AG09319 (cell line): ENCODE data around the gene PITX2.

Source experiments
- DNase-seq: peaks from one replicate; pipeline ENCODE4 v3.0.0-alpha.2; 2010; ENCODE audit warnings: low read depth; ENCODE audit errors: extremely low read depth
- TF ChIP-seq, protein P1 (sequence below): IDR thresholded peaks from 2 replicates; pipeline ENCODE4 v1.5.1; 2011; ENCODE audit warnings: low read depth, mild to moderate bottlenecking, inconsistent platforms, low read length, moderate library complexity

Gene PITX2

DNA sequence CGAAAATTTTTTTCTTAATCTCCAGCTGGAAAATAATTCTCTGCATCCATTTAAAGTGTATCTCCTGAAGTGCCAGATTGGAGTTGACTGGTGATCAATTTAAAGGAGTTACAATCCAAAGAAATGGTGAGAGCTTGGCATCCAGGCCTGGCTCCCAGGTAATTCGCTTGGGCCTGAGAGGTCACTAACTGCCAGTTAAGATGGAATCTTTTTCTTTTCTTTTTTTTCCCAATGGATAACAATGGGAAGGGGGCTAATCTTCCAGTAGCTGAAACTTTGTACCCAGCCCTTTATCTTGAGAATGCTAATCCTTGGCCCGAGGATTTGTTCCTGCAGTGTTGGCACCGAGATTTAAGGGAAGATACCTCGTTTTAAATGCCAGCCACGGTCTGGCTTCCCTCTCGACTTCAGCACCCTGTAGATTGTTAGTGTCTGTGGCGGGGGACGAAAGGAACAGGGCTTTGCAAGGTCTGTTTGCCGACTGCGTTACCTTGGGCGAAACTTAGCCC, 13.3 kb upstream of the PITX2 start:
- no peak for DNase-seq
- TF ChIP-seq, protein P1, sequence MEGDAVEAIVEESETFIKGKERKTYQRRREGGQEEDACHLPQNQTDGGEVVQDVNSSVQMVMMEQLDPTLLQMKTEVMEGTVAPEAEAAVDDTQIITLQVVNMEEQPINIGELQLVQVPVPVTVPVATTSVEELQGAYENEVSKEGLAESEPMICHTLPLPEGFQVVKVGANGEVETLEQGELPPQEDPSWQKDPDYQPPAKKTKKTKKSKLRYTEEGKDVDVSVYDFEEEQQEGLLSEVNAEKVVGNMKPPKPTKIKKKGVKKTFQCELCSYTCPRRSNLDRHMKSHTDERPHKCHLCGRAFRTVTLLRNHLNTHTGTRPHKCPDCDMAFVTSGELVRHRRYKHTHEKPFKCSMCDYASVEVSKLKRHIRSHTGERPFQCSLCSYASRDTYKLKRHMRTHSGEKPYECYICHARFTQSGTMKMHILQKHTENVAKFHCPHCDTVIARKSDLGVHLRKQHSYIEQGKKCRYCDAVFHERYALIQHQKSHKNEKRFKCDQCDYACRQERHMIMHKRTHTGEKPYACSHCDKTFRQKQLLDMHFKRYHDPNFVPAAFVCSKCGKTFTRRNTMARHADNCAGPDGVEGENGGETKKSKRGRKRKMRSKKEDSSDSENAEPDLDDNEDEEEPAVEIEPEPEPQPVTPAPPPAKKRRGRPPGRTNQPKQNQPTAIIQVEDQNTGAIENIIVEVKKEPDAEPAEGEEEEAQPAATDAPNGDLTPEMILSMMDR: no peak

DNA sequence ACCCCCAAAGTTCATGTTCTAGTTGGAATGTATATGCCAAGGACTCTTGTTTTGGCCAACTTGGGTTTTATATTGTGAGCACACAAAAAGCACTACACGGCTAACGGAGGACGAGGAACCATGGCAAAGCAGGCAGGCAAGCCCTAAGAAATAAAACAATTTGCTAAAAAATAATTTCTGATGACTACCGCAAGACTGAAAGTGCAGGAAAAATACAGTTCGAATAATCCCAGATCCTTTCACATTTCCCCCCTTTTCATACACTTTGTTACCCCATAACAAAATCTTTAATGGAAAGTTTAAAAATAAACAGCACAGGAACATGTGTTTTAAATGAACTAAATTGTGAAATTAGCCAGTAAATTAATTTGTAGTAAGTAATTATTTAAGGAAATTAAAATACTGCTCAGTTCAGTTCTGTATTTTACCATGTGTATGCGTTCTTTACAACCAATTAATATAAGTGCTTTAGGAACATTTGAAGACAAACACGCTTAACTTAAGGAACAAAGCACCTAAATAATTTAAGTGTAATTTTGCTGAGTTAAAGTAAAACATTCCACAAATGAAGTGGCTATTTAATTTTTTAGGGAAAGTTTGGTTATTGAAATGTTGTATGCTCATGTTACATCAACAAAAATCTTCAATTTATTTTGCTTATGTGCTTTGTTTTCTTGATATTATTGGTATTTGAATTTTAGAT, 12.4 kb upstream of the PITX2 start:
- TF ChIP-seq, protein P1: no peak

DNA sequence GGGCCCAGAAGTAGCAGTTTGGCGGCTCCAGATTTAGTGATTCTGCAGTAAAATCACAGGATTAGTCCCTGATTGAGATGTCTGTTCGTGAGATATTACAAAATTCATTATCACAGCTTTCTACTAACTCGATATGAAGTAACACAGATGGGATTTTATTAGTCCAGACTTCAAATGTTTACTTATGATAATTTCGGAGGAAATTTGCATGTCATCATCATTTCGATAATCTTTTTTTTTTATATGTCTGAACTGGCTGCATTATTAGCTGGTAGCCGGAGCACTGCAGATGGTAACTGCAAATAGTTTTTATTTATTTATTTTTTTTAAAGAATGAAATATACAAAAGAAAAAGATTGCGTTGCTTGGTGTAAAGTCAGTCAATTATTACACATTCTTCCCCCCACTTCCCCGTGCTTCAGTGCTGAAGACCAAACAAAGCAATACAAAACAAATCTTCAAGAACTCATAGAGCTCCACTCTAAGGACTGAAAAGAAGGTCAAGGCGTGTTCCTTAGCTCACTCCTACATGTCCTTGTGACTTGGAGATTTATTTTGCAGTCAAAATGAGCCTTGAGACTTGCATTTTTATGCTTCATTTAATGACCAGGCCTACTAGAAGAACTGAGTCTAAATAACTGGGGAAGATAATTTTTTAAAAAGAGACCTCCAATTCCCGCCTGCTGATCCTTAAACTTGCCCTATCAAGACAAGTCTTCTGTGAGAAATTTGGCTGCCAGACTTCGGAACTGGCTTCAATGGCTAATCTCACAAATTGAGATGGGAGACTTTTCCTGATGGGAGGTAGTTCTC, 11.7 kb upstream of the PITX2 start:
- TF ChIP-seq, protein P1: no peak
- no peak for DNase-seq

More for the DNA sequence above, 12.4 kb upstream of the PITX2 start:
- no peak for DNase-seq

DNA sequence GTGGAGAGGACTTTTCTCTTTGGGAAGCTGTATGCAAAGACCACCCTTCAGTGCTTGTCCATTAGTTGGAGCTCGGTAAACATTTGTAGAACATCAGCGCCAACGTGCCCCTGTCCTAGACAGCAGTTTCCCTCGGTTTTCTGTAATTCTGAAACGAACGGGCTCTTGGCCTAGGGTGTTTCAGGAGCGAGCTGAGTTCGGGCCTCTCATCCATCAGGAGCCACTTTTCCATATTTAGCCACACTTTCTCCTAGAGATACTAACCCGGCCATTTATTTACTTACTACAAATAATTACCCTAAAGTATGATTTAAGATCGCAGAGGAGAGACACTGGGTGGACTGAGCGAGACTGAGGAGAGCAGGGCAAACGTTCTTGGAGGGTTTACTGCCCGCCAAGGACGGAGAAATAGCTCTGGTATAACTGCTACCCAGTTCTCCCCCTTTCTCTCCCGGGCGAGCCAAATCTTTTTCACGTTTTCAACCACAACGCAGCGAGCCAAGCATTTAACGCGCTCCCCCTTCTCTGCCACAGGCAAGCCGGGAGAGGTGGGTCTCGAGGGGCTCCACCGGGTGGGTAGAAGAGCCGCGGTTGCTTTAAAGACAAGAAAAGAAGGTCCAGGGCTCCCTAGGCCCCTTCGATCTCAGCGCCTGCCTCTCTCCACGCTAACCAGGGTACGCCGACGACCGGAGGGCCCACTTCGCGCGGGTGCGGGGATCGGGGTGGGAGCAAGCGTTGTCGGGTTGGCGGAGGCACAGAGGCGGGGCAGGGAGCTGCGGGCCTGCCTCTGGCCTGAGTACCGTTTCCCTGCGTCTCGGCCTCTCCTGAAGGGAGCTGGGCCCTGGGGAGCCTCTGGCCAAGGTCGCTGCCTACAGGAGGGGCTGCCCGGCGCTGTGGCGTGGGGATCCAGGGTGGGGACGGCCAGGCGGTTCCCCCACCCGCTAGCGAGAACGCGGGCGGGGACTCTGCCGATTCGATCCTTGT, 10.8 kb upstream of the PITX2 start:
- TF ChIP-seq, protein P1: no peak
- DNase-seq: no peak

DNA sequence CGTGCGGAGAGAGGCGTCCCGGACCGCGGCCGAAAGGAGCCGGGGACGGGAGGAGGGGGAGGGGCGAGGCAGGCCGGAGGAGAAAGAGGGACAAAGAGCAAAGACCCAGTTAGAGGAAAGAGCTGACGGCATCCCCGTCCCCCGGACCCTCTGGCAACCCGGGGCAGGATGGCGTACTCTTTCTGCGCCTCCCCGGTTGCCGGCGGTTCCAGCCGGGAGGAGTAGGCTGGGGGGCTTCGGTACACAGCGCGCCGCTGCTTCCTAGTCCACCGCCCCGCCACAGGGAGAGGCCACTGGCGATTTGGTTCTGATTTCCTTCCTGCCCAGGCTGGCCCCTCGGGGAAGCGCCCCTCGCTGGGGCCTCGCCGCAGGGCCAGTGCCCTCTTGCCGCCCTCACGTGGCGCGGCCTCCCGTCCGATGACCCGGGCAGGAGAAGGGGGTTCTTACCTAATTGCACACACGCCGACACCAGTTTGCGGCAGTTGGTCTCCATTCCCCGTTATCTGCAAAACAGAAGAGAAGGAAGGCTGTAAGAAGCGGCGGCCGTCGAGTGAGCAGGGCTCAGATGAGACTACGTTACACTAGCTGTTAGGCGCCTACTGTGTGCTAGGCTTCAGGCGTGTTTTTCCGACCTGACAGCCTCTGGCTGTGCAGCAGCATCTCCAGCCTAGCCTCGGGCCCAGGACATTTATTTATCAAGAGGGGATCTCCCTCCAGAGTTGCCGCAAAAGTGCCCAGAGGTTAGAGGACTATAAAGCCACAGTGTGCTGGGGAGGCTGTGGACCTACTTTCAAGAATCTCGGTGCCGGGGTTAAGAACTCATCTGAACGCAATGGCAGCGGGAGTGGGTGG, 9.9 kb upstream of the PITX2 start:
- TF ChIP-seq, protein P1: no peak
- no peak for DNase-seq

DNA sequence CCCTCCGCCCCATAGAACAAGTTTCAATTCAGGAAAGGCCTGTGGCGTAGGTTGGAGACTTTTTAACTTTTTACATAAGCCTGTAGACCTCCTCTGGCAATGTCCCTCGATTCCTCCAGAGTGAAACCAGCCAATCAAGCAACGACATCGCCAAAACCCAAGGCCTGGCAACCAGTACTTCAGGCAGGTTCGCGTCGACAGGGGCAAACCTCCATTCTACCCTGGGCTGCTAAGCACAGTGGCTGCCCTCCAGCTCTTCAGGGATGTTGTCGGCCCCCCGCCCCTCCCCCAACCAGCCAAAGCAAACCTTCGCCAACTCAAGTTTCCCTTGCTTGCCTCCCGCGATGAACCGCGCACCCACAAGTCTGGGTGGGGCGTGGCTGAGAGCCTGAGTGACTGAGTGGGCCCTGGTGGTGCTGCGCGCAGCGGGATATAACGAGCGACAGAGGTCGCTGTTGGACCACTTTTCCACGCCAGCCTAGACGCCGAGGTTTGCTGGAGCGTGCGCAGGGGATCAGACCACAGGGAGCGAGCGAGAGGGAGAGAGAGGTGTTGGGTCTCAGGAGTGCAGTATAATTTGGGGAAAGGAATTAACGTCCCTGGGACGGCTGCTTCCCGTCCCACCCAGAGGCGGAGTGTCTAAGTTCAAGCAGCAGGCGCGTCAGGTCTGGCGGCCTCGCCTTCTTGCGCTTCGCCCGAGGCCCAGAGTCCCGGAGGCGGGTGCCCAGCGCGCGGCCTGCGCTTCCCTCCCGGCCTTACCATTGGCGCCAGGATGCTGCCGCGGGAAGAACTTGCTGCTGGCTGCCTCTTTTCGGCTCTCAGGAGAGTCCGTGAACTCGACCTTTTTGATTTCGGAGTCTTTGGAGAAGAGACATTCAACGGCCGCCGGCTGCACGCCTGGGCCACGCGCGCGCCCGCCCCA, 9.0 kb upstream of the PITX2 start:
- TF ChIP-seq, protein P1: peak; percentile 86
- peak; percentile 57 for DNase-seq
